HEK293 (cell line): Measurements from ENCODE around the gene MTUS2.

Experiments used
- BCL11B ChIP-seq: fragments of 450-650 bp; formaldehyde crosslinking; IDR thresholded peaks from 2 replicates; pipeline ENCODE4 v1.5.1; 2016; ENCODE audit warnings: low read depth, missing biosample characterization, missing genetic modification characterization
- GLIS1 ChIP-seq: fragments of 450-650 bp; formaldehyde crosslinking; IDR thresholded peaks from 2 replicates; pipeline ENCODE4 v1.5.1; 2016; ENCODE audit warnings: missing biosample characterization, missing genetic modification characterization
- SP3 ChIP-seq: fragments of 450-650 bp; formaldehyde crosslinking; IDR thresholded peaks from 2 replicates; pipeline ENCODE4 v1.5.1; 2016; ENCODE audit warnings: missing biosample characterization, missing genetic modification characterization
- ZBTB7A ChIP-seq: fragments of 450-650 bp; formaldehyde crosslinking; IDR thresholded peaks from 2 replicates; pipeline ENCODE4 v1.5.1; 2016; ENCODE audit warnings: low read depth, missing biosample characterization, missing genetic modification characterization
- ZNF311 ChIP-seq: fragments of 450-650 bp; formaldehyde crosslinking; IDR thresholded peaks from 2 replicates; pipeline ENCODE4 v1.5.1; 2017; ENCODE audit warnings: missing biosample characterization, missing genetic modification characterization, borderline replicate concordance
- ZNF366 ChIP-seq: fragments of 450-650 bp; formaldehyde crosslinking; conservative IDR thresholded peaks from 2 replicates; pipeline ENCODE4 v1.5.1; 2016; ENCODE audit warnings: missing biosample characterization, missing genetic modification characterization
- TF ChIP-seq, protein P1 (sequence below): fragments of 450-650 bp; formaldehyde crosslinking; IDR thresholded peaks from 2 replicates; pipeline ENCODE4 v1.5.1; 2016; ENCODE audit warnings: missing biosample characterization, missing genetic modification characterization
- TF ChIP-seq, protein P2 (sequence below): fragments of 450-650 bp; formaldehyde crosslinking; IDR thresholded peaks from 2 replicates; pipeline ENCODE4 v1.5.1; 2016; ENCODE audit warnings: missing biosample characterization, missing genetic modification characterization, low read depth
- TF ChIP-seq, protein P3 (sequence below): fragments of 450-650 bp; IDR thresholded peaks from 2 replicates; pipeline ENCODE4 v1.5.1; 2018; ENCODE audit warnings: missing biosample characterization, mild to moderate bottlenecking, missing genetic modification characterization

DNA sequence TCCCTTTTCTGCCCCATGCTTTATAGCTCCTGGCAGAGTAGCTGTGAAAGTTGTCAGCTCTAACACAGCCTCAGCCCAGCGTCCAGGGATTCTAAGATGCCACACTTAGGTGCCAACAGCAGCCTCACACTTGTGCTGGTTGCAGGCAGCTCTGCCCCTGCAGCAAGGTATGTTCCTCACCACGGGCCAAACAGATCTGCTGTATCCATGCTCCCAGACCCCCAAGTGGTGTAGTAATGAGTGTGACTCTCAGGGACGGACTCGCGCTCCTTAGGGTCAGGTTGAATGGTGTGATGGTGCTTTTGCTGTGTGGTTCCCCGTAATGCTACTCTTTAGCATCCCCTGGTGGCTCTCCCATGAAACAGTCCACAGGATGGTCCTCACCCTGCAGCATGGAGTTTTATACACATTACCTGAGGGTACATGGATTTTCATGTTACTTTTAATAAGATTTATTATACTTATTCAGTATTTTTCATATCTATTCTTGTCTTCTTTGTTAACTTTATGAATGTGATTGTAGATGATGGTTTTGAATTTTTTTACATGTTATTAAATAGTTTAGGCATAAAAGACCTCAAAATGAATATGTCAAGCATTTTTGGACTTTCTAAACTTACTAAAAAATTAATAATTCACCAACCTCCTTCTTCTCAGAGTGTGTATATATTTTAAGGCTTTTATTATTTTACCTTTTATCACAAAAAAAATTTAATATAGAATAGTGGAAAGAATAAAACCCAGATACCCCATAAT is 542.9 kb downstream of the MTUS2 start:
- TF ChIP-seq, protein P1, sequence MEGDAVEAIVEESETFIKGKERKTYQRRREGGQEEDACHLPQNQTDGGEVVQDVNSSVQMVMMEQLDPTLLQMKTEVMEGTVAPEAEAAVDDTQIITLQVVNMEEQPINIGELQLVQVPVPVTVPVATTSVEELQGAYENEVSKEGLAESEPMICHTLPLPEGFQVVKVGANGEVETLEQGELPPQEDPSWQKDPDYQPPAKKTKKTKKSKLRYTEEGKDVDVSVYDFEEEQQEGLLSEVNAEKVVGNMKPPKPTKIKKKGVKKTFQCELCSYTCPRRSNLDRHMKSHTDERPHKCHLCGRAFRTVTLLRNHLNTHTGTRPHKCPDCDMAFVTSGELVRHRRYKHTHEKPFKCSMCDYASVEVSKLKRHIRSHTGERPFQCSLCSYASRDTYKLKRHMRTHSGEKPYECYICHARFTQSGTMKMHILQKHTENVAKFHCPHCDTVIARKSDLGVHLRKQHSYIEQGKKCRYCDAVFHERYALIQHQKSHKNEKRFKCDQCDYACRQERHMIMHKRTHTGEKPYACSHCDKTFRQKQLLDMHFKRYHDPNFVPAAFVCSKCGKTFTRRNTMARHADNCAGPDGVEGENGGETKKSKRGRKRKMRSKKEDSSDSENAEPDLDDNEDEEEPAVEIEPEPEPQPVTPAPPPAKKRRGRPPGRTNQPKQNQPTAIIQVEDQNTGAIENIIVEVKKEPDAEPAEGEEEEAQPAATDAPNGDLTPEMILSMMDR (tag by site-specific recombination): peak; percentile 78
- TF ChIP-seq, protein P2, sequence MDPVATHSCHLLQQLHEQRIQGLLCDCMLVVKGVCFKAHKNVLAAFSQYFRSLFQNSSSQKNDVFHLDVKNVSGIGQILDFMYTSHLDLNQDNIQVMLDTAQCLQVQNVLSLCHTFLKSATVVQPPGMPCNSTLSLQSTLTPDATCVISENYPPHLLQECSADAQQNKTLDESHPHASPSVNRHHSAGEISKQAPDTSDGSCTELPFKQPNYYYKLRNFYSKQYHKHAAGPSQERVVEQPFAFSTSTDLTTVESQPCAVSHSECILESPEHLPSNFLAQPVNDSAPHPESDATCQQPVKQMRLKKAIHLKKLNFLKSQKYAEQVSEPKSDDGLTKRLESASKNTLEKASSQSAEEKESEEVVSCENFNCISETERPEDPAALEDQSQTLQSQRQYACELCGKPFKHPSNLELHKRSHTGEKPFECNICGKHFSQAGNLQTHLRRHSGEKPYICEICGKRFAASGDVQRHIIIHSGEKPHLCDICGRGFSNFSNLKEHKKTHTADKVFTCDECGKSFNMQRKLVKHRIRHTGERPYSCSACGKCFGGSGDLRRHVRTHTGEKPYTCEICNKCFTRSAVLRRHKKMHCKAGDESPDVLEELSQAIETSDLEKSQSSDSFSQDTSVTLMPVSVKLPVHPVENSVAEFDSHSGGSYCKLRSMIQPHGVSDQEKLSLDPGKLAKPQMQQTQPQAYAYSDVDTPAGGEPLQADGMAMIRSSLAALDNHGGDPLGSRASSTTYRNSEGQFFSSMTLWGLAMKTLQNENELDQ: no peak
- TF ChIP-seq SP3 (no peak), ZBTB7A (tag by site-specific recombination) (no peak), BCL11B (tag by site-specific recombination) (no peak), GLIS1 (tag by site-specific recombination) (peak; percentile 63), ZNF311 (tag by site-specific recombination) (no peak), ZNF366 (tag by site-specific recombination) (no peak)
- TF ChIP-seq, protein P3, sequence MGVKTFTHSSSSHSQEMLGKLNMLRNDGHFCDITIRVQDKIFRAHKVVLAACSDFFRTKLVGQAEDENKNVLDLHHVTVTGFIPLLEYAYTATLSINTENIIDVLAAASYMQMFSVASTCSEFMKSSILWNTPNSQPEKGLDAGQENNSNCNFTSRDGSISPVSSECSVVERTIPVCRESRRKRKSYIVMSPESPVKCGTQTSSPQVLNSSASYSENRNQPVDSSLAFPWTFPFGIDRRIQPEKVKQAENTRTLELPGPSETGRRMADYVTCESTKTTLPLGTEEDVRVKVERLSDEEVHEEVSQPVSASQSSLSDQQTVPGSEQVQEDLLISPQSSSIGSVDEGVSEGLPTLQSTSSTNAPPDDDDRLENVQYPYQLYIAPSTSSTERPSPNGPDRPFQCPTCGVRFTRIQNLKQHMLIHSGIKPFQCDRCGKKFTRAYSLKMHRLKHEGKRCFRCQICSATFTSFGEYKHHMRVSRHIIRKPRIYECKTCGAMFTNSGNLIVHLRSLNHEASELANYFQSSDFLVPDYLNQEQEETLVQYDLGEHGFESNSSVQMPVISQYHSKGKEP (tag by site-specific recombination): no peak
